Diencephalon (tissue), 1 donor: ENCODE data around the gene OLAH. TPM values are rescaled to one million over a fixed set of nuclear protein-coding genes. Genes with fewer than 3 reads are reported as not detected.

Experiments
- total RNA-seq: library from RNA; depleted of rRNA; stranded (reverse); fragments of >200 nt; gene quantifications from one replicate; pipeline ENCODE4 v1.2.3, GENCODE V29; 2014

OLAH gene
- not detected for total RNA-seq

GRCh38 chr10:15043674-15044073 is at the start of gene OLAH:
Gene OLAH, plus strand, starts transcription at chr10:15043943. Its CDS starts 3,346 bp downstream, at chr10:15047289.

GRCh38 chr10:15088428-15089261 is 44.9 kb downstream of the OLAH start, which contains the start of gene ACBD7:
Gene ACBD7, minus strand, starts transcription at chr10:15088776. Its CDS starts 48 bp downstream, at chr10:15088728.

GRCh38 chr10:15097011-15097812 is 53.5 kb downstream of the OLAH start, which contains the start of gene RPP38:
Gene RPP38, plus strand, starts transcription at chr10:15097355. Its CDS starts 5,960 bp downstream, at chr10:15103315.

Other genes starting within 250 kb of the OLAH start
- gene CDNF, start 205.9 kb upstream of the OLAH start, total RNA-seq = 1.6 TPM
- gene HSPA14, start 205.6 kb upstream of the OLAH start, total RNA-seq = 15.2 TPM
- gene MSANTD7, start 205.6 kb upstream of the OLAH start, total RNA-seq = 25.1 TPM
- 27.9 TPM for gene SUV39H2, start 165.1 kb upstream of the OLAH start, total RNA-seq
- gene DCLRE1C, start 89.8 kb upstream of the OLAH start, total RNA-seq = 12.7 TPM
- not detected for gene MEIG1, start 84.6 kb upstream of the OLAH start, total RNA-seq
- 54.2 TPM for gene ACBD7, start 44.8 kb downstream of the OLAH start, total RNA-seq
- gene RPP38, start 53.4 kb downstream of the OLAH start, total RNA-seq = 10.1 TPM
- gene NMT2, start 124.8 kb downstream of the OLAH start, total RNA-seq = 38.1 TPM